NT2/D1 (cell line): ENCODE results near the gene PARN.

Experiments
- DNase-seq: peaks from one replicate; pipeline ENCODE4 v3.0.0-alpha.2; 2011; ENCODE audit warnings: low read depth, low spot score
- H3K27me3 ChIP-seq: 2 replicates; pipeline ENCODE4 v1.6.0; 2011; ENCODE audit warnings: mild to moderate bottlenecking; ENCODE audit not compliant: insufficient read length, insufficient read depth
- H3K36me3 ChIP-seq: 2 replicates; pipeline ENCODE4 v1.6.1; 2011; ENCODE audit warnings: mild to moderate bottlenecking, low read length, mixed read lengths; ENCODE audit not compliant: insufficient read depth, insufficient read length
- H3K4me1 ChIP-seq: 2 replicates; pipeline ENCODE4 v1.5.1; 2011; ENCODE audit not compliant: insufficient read depth, insufficient read length
- H3K4me3 ChIP-seq: 2 replicates; pipeline ENCODE4 v1.5.1; 2011; ENCODE audit warnings: low read depth; ENCODE audit not compliant: insufficient read length
- H3K9ac ChIP-seq: 2 replicates; pipeline ENCODE4 v1.6.0; 2011; ENCODE audit warnings: low read depth; ENCODE audit not compliant: insufficient read length
- H3K9me3 ChIP-seq: 2 replicates; pipeline ENCODE4 v1.5.1; 2011; ENCODE audit warnings: mild to moderate bottlenecking, low read length; ENCODE audit not compliant: insufficient read depth
- SUZ12 ChIP-seq: IDR thresholded peaks from 2 replicates; pipeline ENCODE4 v1.6.1; 2011; ENCODE audit not compliant: insufficient read length, insufficient read depth; ENCODE audit errors: extremely low read depth
- YY1 ChIP-seq: IDR thresholded peaks from 2 replicates; pipeline ENCODE4 v1.6.1; 2011; ENCODE audit not compliant: insufficient read length, insufficient read depth
- ZNF274 ChIP-seq: IDR thresholded peaks from 2 replicates; pipeline ENCODE4 v1.6.1; 2011; ENCODE audit warnings: mild to moderate bottlenecking, low read depth, low read length

PARN gene

DNA sequence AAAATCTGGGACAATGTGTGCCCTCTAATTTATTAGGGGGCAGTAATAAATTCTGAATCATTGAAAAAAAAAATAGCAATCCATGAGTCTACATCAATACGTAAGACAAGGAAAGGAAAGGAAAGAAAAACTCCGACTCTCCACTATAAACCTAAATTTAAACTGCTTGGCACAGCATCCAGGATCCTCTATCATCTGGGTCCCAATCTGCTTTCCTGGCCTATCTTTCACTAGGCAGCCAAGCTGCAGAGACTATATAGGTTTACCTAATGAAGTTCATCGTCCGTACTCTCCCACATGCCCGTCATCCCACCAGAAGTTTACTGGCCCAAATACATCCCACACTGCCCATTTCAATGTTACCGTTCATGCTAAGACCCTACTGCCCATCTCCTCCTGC, 179.2 kb downstream of the PARN start:
- H3K4me1 ChIP-seq, result no peaks in the 10 kb centered on the region
- H3K27me3 ChIP-seq, result no peaks in the 10 kb centered on the region
- no peak overlapping the region for H3K4me3 ChIP-seq
- peaks cover 7% of the 10 kb centered on the region for H3K36me3 ChIP-seq
- no peak overlapping the region for H3K9ac ChIP-seq
- DNase-seq, result no peak
- TF ChIP-seq SUZ12, result no peak
- no peak for TF ChIP-seq ZNF274
- no peak for TF ChIP-seq YY1
- H3K9me3 ChIP-seq, result no peaks in the 10 kb centered on the region

DNA sequence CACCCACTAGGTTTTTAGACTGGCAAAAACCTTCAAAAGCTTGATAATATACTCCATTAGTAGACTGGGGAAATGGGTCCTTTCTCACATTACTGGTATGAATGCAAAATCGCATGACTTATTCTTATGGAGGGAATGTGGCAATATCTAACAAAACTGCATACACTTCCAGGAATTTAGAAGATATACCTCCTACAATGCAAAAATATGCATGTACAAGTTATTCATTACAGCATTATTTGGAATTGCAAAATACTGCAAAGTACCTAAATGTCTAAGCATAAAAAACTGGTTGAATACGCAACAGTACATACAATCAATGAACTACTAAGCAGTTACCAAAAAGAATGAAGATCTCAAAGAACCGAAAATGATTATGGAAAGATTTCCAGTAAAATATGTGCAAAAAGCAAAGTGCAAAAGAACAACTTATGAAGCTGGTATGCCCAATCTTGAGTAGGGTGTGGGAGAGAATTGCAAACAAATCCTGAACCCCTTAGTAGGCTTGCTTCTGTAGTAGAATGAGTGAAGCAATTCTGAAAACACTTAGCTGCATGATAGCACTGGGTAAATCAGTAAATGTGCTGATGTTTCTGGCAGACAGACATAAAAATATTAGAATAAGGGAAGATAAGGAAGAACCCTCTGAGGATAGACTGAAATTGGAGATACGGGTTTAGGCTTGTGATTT, 180.1 kb downstream of the PARN start:
- H3K9me3 ChIP-seq, result no peaks in the 10 kb centered on the region
- TF ChIP-seq SUZ12 (no peak), ZNF274 (no peak), YY1 (no peak)
- H3K4me3 ChIP-seq, result no peak overlapping the region
- peaks cover 8% of the 10 kb centered on the region for H3K36me3 ChIP-seq
- no peak overlapping the region for H3K9ac ChIP-seq
- no peak for DNase-seq
- no peaks in the 10 kb centered on the region for H3K4me1 ChIP-seq
- H3K27me3 ChIP-seq, result no peaks in the 10 kb centered on the region

DNA sequence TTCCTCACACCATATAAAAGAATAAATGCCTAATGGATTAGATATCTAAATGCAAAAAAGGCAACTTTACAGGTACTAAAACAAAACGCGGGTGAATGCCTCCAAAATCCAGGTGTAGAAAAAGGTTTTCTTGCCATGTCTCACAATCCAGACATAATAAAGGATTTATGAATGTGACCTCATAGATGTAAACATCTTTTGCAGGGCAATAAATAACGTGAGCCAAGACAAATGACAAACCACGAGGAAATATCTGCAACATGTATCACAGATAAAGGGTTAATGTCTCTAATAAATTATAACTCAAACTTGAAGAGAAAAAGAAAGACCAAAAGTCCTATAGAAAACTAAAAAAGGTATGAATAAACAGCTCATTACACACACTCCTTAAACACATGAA, 180.7 kb downstream of the PARN start:
- Histone ChIP-seq H3K27me3 (no peaks in the 10 kb centered on the region), H3K9ac (no peak overlapping the region), H3K36me3 (peaks cover 8% of the 10 kb centered on the region), H3K4me3 (no peak overlapping the region), H3K9me3 (no peaks in the 10 kb centered on the region), H3K4me1 (no peaks in the 10 kb centered on the region)
- DNase-seq, result no peak
- TF ChIP-seq ZNF274, result no peak
- TF ChIP-seq SUZ12, result no peak
- no peak for TF ChIP-seq YY1

DNA sequence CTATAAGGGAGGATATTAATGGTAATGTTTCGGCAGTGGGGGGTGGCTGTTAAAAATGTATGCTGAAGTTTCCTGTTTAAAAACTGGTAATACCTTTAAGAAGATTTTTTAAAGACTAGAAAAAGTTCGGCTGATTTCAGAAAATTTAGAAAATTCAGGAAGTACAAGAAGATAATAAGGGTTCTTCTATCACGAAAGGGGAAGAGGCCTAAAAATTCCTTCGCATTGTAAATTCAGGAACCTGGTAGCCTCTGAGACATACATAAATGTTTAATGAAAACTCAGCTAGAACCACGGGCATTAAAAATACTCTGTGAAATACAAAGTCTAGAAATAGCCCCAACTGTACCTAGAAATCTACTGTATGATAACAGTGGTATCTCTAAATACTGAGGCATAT, 181.2 kb downstream of the PARN start:
- Histone ChIP-seq H3K9me3 (no peaks in the 10 kb centered on the region), H3K4me3 (no peak overlapping the region), H3K27me3 (no peaks in the 10 kb centered on the region), H3K9ac (no peak overlapping the region), H3K4me1 (no peaks in the 10 kb centered on the region), H3K36me3 (peaks cover 8% of the 10 kb centered on the region)
- DNase-seq, result no peak
- no peak for TF ChIP-seq SUZ12
- no peak for TF ChIP-seq YY1
- TF ChIP-seq ZNF274, result no peak

DNA sequence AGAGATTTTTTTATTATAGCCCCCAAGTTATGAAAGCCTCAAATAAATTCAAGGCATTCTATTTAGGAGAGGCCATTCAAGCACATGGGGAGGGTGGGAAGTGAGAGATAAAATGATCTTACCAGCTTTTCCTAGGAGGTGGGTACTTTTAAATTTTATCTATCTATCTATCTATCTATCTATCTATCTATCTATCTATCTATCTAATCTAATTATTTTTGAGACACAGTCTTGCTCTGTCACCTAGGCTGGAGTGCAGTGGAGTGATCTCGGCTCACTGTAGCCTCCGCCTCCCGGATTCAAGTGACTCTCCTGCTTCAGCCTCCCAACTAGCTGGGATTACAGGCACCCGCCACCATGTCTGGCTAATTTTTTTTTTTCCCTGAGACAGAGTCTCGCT, 182.3 kb downstream of the PARN start:
- no peaks in the 10 kb centered on the region for H3K9me3 ChIP-seq
- DNase-seq, result no peak
- no peaks in the 10 kb centered on the region for H3K27me3 ChIP-seq
- no peak overlapping the region for H3K4me3 ChIP-seq
- H3K4me1 ChIP-seq, result no peaks in the 10 kb centered on the region
- peaks cover 8% of the 10 kb centered on the region for H3K36me3 ChIP-seq
- no peak overlapping the region for H3K9ac ChIP-seq
- no peak for TF ChIP-seq YY1
- no peak for TF ChIP-seq ZNF274
- TF ChIP-seq SUZ12, result no peak

DNA sequence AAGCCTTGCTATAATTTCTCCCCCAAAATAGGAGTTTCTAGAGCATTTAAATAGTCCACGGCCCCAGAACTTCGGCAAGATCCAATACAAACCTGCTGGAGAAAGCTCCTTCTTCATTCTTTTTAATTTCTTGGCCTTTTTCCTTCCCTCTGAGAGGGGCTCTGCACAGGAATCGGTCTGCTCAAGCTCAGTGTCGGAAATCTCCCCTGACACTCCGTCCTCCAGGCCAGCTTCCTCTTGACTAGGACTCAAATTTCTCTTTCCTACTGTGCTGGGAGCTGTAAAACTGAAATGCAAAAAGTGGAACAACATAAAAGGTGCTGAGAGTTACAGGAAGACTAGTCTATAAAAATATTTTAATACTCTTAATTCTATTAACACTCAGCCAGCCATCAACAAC, 183.3 kb downstream of the PARN start:
- H3K36me3 ChIP-seq, result peaks cover 8% of the 10 kb centered on the region
- no peaks in the 10 kb centered on the region for H3K4me1 ChIP-seq
- H3K27me3 ChIP-seq, result no peaks in the 10 kb centered on the region
- DNase-seq, result no peak
- H3K9ac ChIP-seq, result no peak overlapping the region
- no peak overlapping the region for H3K4me3 ChIP-seq
- no peaks in the 10 kb centered on the region for H3K9me3 ChIP-seq
- no peak for TF ChIP-seq SUZ12
- no peak for TF ChIP-seq ZNF274

DNA sequence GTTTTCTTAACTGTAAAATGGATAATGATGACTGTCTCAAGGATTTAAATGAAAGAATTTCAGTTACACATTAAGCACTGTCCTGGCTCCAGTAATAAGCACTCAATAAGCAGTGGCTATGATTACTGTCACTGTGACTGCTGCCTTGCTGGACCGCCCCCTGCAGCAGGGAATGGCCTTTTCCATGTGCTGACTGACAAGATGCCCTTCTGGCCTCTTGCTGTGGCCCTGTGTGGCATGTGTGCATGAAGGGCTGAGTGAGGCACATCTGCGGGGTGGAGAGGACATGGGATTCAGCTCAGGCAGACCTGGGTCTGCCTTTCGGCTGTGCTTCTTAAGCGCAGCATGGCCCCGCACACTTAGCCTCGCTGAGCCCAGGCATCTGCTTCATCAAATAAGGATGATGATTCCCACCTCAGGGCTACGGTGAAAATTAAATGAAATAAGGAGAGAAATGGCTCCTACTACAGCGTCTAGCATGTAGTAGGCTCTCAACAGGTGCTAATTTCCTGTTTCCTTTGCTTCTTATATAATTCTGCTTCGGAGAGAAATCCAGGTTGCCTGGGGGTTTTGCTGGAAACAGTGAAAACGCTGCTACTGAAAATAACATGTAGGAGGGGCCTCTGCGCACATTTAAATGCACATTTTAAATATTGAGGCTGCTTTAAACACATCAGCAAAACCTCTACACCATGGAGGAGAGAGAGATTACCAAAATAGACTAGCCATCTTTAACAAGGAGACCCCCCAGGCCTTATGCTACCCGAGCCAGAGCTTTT, 183.9 kb downstream of the PARN start:
- Histone ChIP-seq H3K9ac (no peak overlapping the region), H3K36me3 (peaks cover 8% of the 10 kb centered on the region), H3K9me3 (no peaks in the 10 kb centered on the region), H3K4me1 (no peaks in the 10 kb centered on the region), H3K4me3 (no peak overlapping the region), H3K27me3 (no peaks in the 10 kb centered on the region)
- DNase-seq, result no peak
- TF ChIP-seq YY1 (no peak), ZNF274 (no peak), SUZ12 (no peak)
